Hematopoietic multipotent progenitor cell treated with erythropoietin and hydrocortisone succinate and interleukin-3 and kit ligand, for 17 days (in vitro differentiated cells): ENCODE data around the gene TM4SF20.

Source experiments
- DNase-seq: peaks from one replicate; pipeline ENCODE4 v3.0.0-alpha.2; 2015; ENCODE audit warnings: low spot score

TM4SF20 gene

GRCh38 chr2:227320305-227321094, 58.6 kb downstream of the TM4SF20 start:
- no peak for DNase-seq

- no peak for DNase-seq
These were observed 61.3 kb downstream of the TM4SF20 start for GRCh38 chr2:227317834-227318233.

- DNase-seq: no peak
These were observed 65.8 kb downstream of the TM4SF20 start for GRCh38 chr2:227313310-227313709.

GRCh38 chr2:227312579-227312978, 66.5 kb downstream of the TM4SF20 start:
- DNase-seq: no peak
